Skeletal muscle tissue (tissue), 4 donors: Measurements from ENCODE around the gene MIER3. TPM values are rescaled to one million over a fixed set of nuclear protein-coding genes. Genes with fewer than 3 reads are reported as not detected.

Experiments used
- H3K27ac ChIP-seq: one replicate; pipeline ENCODE4 v1.7.0; 2013; ENCODE audit warnings: mild to moderate bottlenecking, low read depth, low read length, inconsistent platforms
- H3K27me3 ChIP-seq, 3 donors: one replicate each; pipeline ENCODE4 v1.7.0; 2013; ENCODE audit warnings: low read length in 3 of 3; ENCODE audit not compliant: control insufficient read depth in 3 of 3, insufficient read depth in 3 of 3
- H3K36me3 ChIP-seq, 3 donors: one replicate each; pipeline ENCODE4 v1.7.0; 2013; ENCODE audit warnings: low read length in 3 of 3; ENCODE audit not compliant: control insufficient read depth in 3 of 3, insufficient read depth in 3 of 3
- H3K4me1 ChIP-seq, 3 donors: one replicate each; pipeline ENCODE4 v1.7.0; 2013; ENCODE audit warnings: low read length in 3 of 3, mild to moderate bottlenecking in 3 of 3; ENCODE audit not compliant: control insufficient read depth in 3 of 3, insufficient read depth in 3 of 3
- H3K4me3 ChIP-seq, 3 donors: one replicate each; pipeline ENCODE4 v1.7.0; 2013; ENCODE audit warnings: low read length in 3 of 3
- H3K9ac ChIP-seq, 3 donors: one replicate each; pipeline ENCODE4 v1.7.0; 2013; ENCODE audit warnings: low read length in 3 of 3, mild to moderate bottlenecking in 3 of 3, moderate library complexity in 2 of 3, low read depth in 1 of 3
- H3K9me3 ChIP-seq, 3 donors: one replicate each; pipeline ENCODE4 v1.7.0; 2013; ENCODE audit warnings: low read length in 3 of 3; ENCODE audit not compliant: control insufficient read depth in 3 of 3
- total RNA-seq: library from RNA; depleted of rRNA; stranded (reverse); fragments of >200 nt; gene quantifications from one replicate; pipeline ENCODE4 v1.2.3, GENCODE V29; 2014
- donor health status: Osteomylitis.

MIER3 gene
- total RNA-seq, 1 donor from 2014 or later: 18.8 TPM

GRCh38 chr5:56938858-56939257 lies 13.1 kb downstream of the MIER3 start:
- Histone ChIP-seq H3K9me3 (no peaks in the 10 kb centered on the region), H3K27ac (no peak overlapping the region), H3K27me3 (no peaks in the 10 kb centered on the region), H3K9ac (no peak overlapping the region), H3K4me3 (no peak overlapping the region), H3K4me1 (peaks cover 0 to 3% (median 3%) of the 10 kb centered on the region in 3 donors), H3K36me3 (peaks cover 21 to 59% (median 57%) of the 10 kb centered on the region in 3 donors)

- no peak overlapping the region for H3K4me3 ChIP-seq
- no peaks in the 10 kb centered on the region for H3K9me3 ChIP-seq
- no peaks in the 10 kb centered on the region for H3K4me1 ChIP-seq
- H3K36me3 ChIP-seq: peaks cover 24 to 56% (median 49%) of the 10 kb centered on the region in 3 donors
- H3K27ac ChIP-seq: no peak overlapping the region
- no peak overlapping the region for H3K9ac ChIP-seq
- no peaks in the 10 kb centered on the region for H3K27me3 ChIP-seq
Measured at GRCh38 chr5:56934325-56934724, 17.6 kb downstream of the MIER3 start.

GRCh38 chr5:56922922-56923321 lies 29.0 kb downstream of the MIER3 start:
- no peak overlapping the region for H3K9ac ChIP-seq
- H3K27ac ChIP-seq: no peak overlapping the region
- no peaks in the 10 kb centered on the region for H3K27me3 ChIP-seq
- H3K9me3 ChIP-seq: no peaks in the 10 kb centered on the region
- H3K36me3 ChIP-seq: peaks cover 27 to 46% (median 42%) of the 10 kb centered on the region in 3 donors
- no peak overlapping the region for H3K4me3 ChIP-seq
- peaks cover 4 to 5% (median 5%) of the 10 kb centered on the region in 3 donors for H3K4me1 ChIP-seq

- Histone ChIP-seq H3K9ac (no peak overlapping the region), H3K27ac (no peak overlapping the region), H3K36me3 (peaks cover 21 to 28% (median 28%) of the 10 kb centered on the region in 3 donors)
Measured at GRCh38 chr5:56919942-56920662, 31.8 kb downstream of the MIER3 start.

GRCh38 chr5:56918054-56918453 lies 33.9 kb downstream of the MIER3 start:
- Histone ChIP-seq H3K27ac (no peak overlapping the region), H3K9ac (no peak overlapping the region), H3K4me3 (no peak overlapping the region), H3K27me3 (no peaks in the 10 kb centered on the region), H3K4me1 (peaks cover 8 to 13% (median 11%) of the 10 kb centered on the region in 3 donors), H3K36me3 (peaks cover 9 to 18% (median 11%) of the 10 kb centered on the region in 3 donors), H3K9me3 (no peaks in the 10 kb centered on the region)

More at GRCh38 chr5:56919942-56920662, 31.8 kb downstream of the MIER3 start:
- Histone ChIP-seq H3K4me1 (peaks cover 8 to 13% (median 11%) of the 10 kb centered on the region in 3 donors), H3K9me3 (no peaks in the 10 kb centered on the region), H3K4me3 (no peak overlapping the region), H3K27me3 (no peaks in the 10 kb centered on the region)

- Histone ChIP-seq H3K9ac (peak overlapping the region in 1 of 3 donors; percentile 10), H3K27me3 (no peaks in the 10 kb centered on the region), H3K36me3 (peaks cover 4 to 13% (median 6%) of the 10 kb centered on the region in 3 donors), H3K4me3 (no peak overlapping the region), H3K27ac (no peak overlapping the region), H3K9me3 (no peaks in the 10 kb centered on the region), H3K4me1 (peaks cover 8 to 13% (median 11%) of the 10 kb centered on the region in 3 donors)
Measured at GRCh38 chr5:56917534-56917933, 34.4 kb downstream of the MIER3 start.

GRCh38 chr5:56914678-56915077 lies 37.2 kb downstream of the MIER3 start:
- no peak overlapping the region for H3K9ac ChIP-seq

GRCh38 chr5:56913766-56914165 lies 38.2 kb downstream of the MIER3 start:
- no peaks in the 10 kb centered on the region for H3K27me3 ChIP-seq
- H3K9me3 ChIP-seq: no peaks in the 10 kb centered on the region
- H3K9ac ChIP-seq: no peak overlapping the region
- no peak overlapping the region for H3K4me3 ChIP-seq
- H3K4me1 ChIP-seq: peaks cover 16 to 23% (median 18%) of the 10 kb centered on the region in 3 donors
- H3K27ac ChIP-seq: no peak overlapping the region
- H3K36me3 ChIP-seq: no peaks in the 10 kb centered on the region

More at GRCh38 chr5:56914678-56915077, 37.2 kb downstream of the MIER3 start:
- Histone ChIP-seq H3K4me3 (no peak overlapping the region), H3K27me3 (no peaks in the 10 kb centered on the region), H3K9me3 (no peaks in the 10 kb centered on the region), H3K27ac (no peak overlapping the region), H3K4me1 (peaks cover 16 to 23% (median 18%) of the 10 kb centered on the region in 3 donors), H3K36me3 (no peaks in the 10 kb centered on the region)

- Histone ChIP-seq H3K9ac (peak overlapping the region; percentile 89 to 95 (median 92)), H3K27ac (peak overlapping the region; percentile 91), H3K4me3 (peak overlapping the region; percentile 88 to 96 (median 89)), H3K36me3 (no peaks in the 10 kb centered on the region), H3K4me1 (peaks cover 7 to 11% (median 8%) of the 10 kb centered on the region in 3 donors), H3K9me3 (no peaks in the 10 kb centered on the region), H3K27me3 (no peaks in the 10 kb centered on the region)
Measured at GRCh38 chr5:56910210-56910965, 41.5 kb downstream of the MIER3 start.
